ENCODE data around the gene UIMC1.
"Not testable (repeated sequence)": the region's sequence is repeated elsewhere in the genome, so short reads cannot be mapped to it uniquely, and the experiment has no call there.

UIMC1 gene

DNA sequence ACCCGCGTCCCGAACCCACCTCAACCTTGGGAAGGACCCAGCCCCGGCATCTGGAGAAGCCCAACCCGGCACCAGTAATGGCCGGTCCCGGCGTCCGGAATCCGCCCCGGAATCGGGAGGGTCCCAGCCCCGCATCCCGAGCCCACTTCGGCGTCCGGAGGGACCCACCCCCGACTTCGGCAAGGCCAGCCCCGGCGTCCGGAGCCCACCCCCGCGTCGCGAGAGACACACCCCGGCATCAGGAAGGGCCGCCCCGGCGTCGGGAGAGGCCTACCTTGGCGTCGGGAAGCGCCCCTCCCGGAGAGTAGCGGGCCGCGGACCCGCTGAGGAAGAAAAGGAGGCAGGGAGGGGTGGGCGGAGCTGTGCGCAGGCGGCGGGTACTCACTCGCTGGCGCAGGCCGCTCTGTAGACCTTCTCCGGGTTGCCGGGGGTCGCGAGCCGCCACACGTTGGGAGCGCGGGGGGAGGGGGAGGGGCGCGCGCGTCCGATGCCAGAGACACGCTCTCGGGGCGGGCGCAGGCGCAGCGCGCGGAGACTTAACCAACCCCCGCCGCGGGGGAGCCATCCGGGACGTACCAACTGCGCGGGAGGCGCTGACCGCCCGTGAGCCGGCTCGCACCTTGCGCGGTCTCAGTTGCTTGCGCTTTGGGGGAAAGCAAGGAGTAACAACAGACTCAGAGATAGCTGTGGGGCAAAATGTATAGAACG, at the start of gene UIMC1:
UIMC1 (minus strand) TSS at position 515 of the 708 bp plus-strand sequence. CDS start 24,164 bp downstream, outside the sequence.
- Histone ChIP-seq H3K9me3 (ENCODE audit: control insufficient read depth, insufficient read depth, low read length) (no peaks in the 10 kb centered on the region), H3K4me1 (ENCODE audit: control insufficient read depth, low read length) (peaks cover 48% of the 10 kb centered on the region), H3K4me2 (ENCODE audit: low read length) (peak within 1 kb of the TSS; percentile 85), H3F3A (ENCODE audit: control insufficient read depth, insufficient read depth) (peaks cover 10% of the 10 kb centered on the region; the same call in 1 of the 2 replicates), H4K20me1 (ENCODE audit: control insufficient read depth, insufficient read depth, low read depth, low read length) (peaks cover 15% of the 10 kb centered on the region; the same call in 1 of the 2 replicates), H3K27me3 (ENCODE audit: control insufficient read depth, low read length) (no peaks in the 10 kb centered on the region), H3K27ac (ENCODE audit: low read depth, low read length) (peak within 1 kb of the TSS; percentile 86), H3K9me2 (replicated peaks; ENCODE audit: control insufficient read depth, low read length) (no peaks in the 10 kb centered on the region), H3K4me3 (ENCODE audit: low read length) (peak within 1 kb of the TSS; percentile 91), H3K79me2 (ENCODE audit: control insufficient read depth, low read length) (peaks cover 67% of the 10 kb centered on the region), H3K36me3 (ENCODE audit: control insufficient read depth, low read length) (peaks cover 34% of the 10 kb centered on the region)
- TF ChIP-seq EZH2phosphoT487 (IDR thresholded peaks at IDR 0.05; ENCODE audit: borderline replicate concordance, low read length) (no peak), CTCF (IDR thresholded peaks at IDR 0.05; ENCODE audit: low read depth, low read length, poor library complexity, severe bottlenecking) (no peak)

GRCh38 chr5:177049285-177049684, 42.7 kb upstream of the UIMC1 start:
- TF ChIP-seq CTCF (IDR thresholded peaks at IDR 0.05; ENCODE audit: low read depth, low read length, poor library complexity, severe bottlenecking) (no peak), EZH2phosphoT487 (IDR thresholded peaks at IDR 0.05; ENCODE audit: borderline replicate concordance, low read length) (no peak)
- no peak overlapping the region for H3K4me3 ChIP-seq (ENCODE audit: low read length)
- no peaks in the 10 kb centered on the region for H3K4me1 ChIP-seq (ENCODE audit: control insufficient read depth, low read length)
- H3K4me2 ChIP-seq (ENCODE audit: low read length), result no peak overlapping the region
- H3K9me3 ChIP-seq (ENCODE audit: control insufficient read depth, insufficient read depth, low read length), result no peaks in the 10 kb centered on the region
- no peaks in the 10 kb centered on the region for H3K27me3 ChIP-seq (ENCODE audit: control insufficient read depth, low read length)
- H3K27ac ChIP-seq (ENCODE audit: low read depth, low read length), result no peak overlapping the region
- peaks cover 68% of the 10 kb centered on the region for H3K36me3 ChIP-seq (ENCODE audit: control insufficient read depth, low read length)
- no peaks in the 10 kb centered on the region for H3K79me2 ChIP-seq (ENCODE audit: control insufficient read depth, low read length)
- no peaks in the 10 kb centered on the region for H3K9me2 ChIP-seq (replicated peaks; ENCODE audit: control insufficient read depth, low read length)
- H3F3A ChIP-seq (ENCODE audit: control insufficient read depth, insufficient read depth), result no peaks in the 10 kb centered on the region
- H4K20me1 ChIP-seq (ENCODE audit: control insufficient read depth, insufficient read depth, low read depth, low read length), result no peaks in the 10 kb centered on the region

DNA sequence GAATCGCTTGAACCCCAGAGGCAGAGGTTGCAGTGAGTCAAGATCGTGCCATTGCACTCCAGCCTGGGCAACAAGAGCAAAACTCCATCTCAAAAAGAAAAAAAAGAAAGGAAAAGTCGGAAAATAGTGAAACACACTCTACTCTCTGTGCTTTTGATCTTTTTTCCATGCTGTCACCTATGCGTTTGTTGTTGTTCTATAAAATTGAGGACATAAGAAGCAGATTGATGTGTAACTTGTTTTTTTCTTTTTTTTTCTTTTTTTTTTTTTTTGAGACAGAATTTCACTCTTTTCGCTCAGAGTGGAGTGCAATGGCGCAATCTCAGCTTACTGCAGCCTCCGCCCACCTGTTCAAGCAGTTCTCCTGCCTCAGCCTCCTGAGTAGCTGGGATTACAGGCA, 42.0 kb upstream of the UIMC1 start:
- H3K36me3 ChIP-seq (ENCODE audit: control insufficient read depth, low read length), result peaks cover 68% of the 10 kb centered on the region
- not testable (repeated sequence) for H3K9me2 ChIP-seq (replicated peaks; ENCODE audit: control insufficient read depth, low read length)

GRCh38 chr5:177045631-177046030, 39.1 kb upstream of the UIMC1 start:
- Histone ChIP-seq H3K9me3 (ENCODE audit: control insufficient read depth, insufficient read depth, low read length) (no peaks in the 10 kb centered on the region), H3K27me3 (ENCODE audit: control insufficient read depth, low read length) (no peaks in the 10 kb centered on the region), H3F3A (ENCODE audit: control insufficient read depth, insufficient read depth) (no peaks in the 10 kb centered on the region), H3K9me2 (replicated peaks; ENCODE audit: control insufficient read depth, low read length) (no peaks in the 10 kb centered on the region), H3K4me1 (ENCODE audit: control insufficient read depth, low read length) (no peaks in the 10 kb centered on the region), H4K20me1 (ENCODE audit: control insufficient read depth, insufficient read depth, low read depth, low read length) (no peaks in the 10 kb centered on the region), H3K4me3 (ENCODE audit: low read length) (no peak overlapping the region), H3K36me3 (ENCODE audit: control insufficient read depth, low read length) (peaks cover 75% of the 10 kb centered on the region), H3K4me2 (ENCODE audit: low read length) (no peak overlapping the region), H3K79me2 (ENCODE audit: control insufficient read depth, low read length) (peaks cover 5% of the 10 kb centered on the region; the same call in 1 of the 2 replicates), H3K27ac (ENCODE audit: low read depth, low read length) (no peak overlapping the region)
- TF ChIP-seq EZH2phosphoT487 (IDR thresholded peaks at IDR 0.05; ENCODE audit: borderline replicate concordance, low read length) (no peak), CTCF (IDR thresholded peaks at IDR 0.05; ENCODE audit: low read depth, low read length, poor library complexity, severe bottlenecking) (no peak)

More for the DNA sequence above, 42.0 kb upstream of the UIMC1 start:
- H3K4me3 ChIP-seq (ENCODE audit: low read length); H3F3A ChIP-seq (ENCODE audit: control insufficient read depth, insufficient read depth); H3K4me2 ChIP-seq (ENCODE audit: low read length); H3K4me1 ChIP-seq (ENCODE audit: control insufficient read depth, low read length); H3K9me3 ChIP-seq (ENCODE audit: control insufficient read depth, insufficient read depth, low read length); H3K79me2 ChIP-seq (ENCODE audit: control insufficient read depth, low read length); H3K27ac ChIP-seq (ENCODE audit: low read depth, low read length); H3K27me3 ChIP-seq (ENCODE audit: control insufficient read depth, low read length); H4K20me1 ChIP-seq (ENCODE audit: control insufficient read depth, insufficient read depth, low read depth, low read length): not testable (repeated sequence)
